ENCODE measurements around the gene RHOV.
A peak's percentile ranks its signal among the peaks of the same experiment; 100 is the strongest.

DNA sequence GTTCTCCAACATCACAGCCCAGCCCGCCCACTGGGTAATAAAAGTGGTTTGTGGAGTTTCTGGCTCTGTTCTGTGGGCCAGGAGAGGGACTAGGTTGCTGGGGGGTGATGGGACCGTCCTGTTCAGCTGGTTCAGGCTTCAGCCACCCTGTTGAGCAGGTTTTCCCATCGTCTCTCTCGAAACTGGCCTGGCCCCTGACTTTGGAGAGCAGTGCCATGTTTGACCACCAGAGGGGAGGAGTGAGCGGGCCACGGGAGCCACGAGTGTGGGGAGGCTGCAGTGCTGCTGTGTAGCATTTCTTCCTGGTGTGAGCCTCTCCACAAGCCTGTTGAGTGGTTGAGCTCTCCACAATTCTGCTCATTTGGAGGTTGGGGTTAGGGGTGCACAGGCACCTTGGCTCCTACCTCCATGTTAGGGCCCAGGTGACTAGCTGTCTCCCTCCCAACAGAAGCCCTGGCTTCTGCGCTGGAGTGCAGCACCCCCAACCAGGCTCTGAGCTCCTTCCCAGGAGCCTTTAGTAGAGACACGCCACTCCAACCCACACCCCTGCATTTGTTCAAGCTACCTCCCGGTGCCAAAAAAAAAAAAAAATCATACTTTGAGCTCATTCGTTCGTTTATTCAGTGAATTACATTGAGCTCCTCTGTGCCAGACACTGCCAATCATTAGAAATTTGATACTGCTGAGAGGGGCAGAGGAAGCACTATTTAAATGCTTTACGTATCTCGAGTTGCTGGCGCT lies 16.3 kb downstream of the RHOV start:
- TF ChIP-seq, protein P1, sequence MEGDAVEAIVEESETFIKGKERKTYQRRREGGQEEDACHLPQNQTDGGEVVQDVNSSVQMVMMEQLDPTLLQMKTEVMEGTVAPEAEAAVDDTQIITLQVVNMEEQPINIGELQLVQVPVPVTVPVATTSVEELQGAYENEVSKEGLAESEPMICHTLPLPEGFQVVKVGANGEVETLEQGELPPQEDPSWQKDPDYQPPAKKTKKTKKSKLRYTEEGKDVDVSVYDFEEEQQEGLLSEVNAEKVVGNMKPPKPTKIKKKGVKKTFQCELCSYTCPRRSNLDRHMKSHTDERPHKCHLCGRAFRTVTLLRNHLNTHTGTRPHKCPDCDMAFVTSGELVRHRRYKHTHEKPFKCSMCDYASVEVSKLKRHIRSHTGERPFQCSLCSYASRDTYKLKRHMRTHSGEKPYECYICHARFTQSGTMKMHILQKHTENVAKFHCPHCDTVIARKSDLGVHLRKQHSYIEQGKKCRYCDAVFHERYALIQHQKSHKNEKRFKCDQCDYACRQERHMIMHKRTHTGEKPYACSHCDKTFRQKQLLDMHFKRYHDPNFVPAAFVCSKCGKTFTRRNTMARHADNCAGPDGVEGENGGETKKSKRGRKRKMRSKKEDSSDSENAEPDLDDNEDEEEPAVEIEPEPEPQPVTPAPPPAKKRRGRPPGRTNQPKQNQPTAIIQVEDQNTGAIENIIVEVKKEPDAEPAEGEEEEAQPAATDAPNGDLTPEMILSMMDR (IDR thresholded peaks at IDR 0.05; ENCODE audit: poor library complexity): peak; percentile 88
- TF ChIP-seq EZH2phosphoT487 (IDR thresholded peaks at IDR 0.05; ENCODE audit: low read depth, severe bottlenecking, unreplicated experiment): no peak
- no peak for TF ChIP-seq EZH2 (IDR thresholded peaks at IDR 0.05; ENCODE audit: borderline replicate concordance)

Measured in hepatocyte (in vitro differentiated cells).